Activated gamma-delta T cell (primary cell): Measurements from ENCODE around the gene WAC.
"Not testable (repeated sequence)": the region's sequence is repeated elsewhere in the genome, so short reads cannot be mapped to it uniquely, and the experiment has no call there.

Source experiments
- DNase-seq: peaks from one replicate; lab custom pipeline; 2025; lab: John Stamatoyannopoulos, UW

WAC gene

GRCh38 chr10:28609636-28610035 is 76.7 kb downstream of the WAC start:
- DNase-seq, result not testable (repeated sequence)

GRCh38 chr10:28612877-28613276 is 80.0 kb downstream of the WAC start:
- DNase-seq, result no peak

GRCh38 chr10:28616514-28616913 is 83.6 kb downstream of the WAC start:
- no peak for DNase-seq

- DNase-seq, result no peak
These were observed 86.5 kb downstream of the WAC start for GRCh38 chr10:28619455-28619854.

GRCh38 chr10:28620251-28620650 is 87.3 kb downstream of the WAC start:
- no peak for DNase-seq

GRCh38 chr10:28623483-28623882 is 90.6 kb downstream of the WAC start:
- DNase-seq, result no peak

GRCh38 chr10:28624351-28624750 is 91.4 kb downstream of the WAC start:
- no peak for DNase-seq

- DNase-seq, result no peak
These were observed 94.2 kb downstream of the WAC start for GRCh38 chr10:28627102-28627501.

GRCh38 chr10:28628184-28628893 is 95.4 kb downstream of the WAC start:
- no peak for DNase-seq

- no peak for DNase-seq
These were observed 99.1 kb downstream of the WAC start for GRCh38 chr10:28631896-28632583.

GRCh38 chr10:28632584-28632945 is 99.6 kb downstream of the WAC start:
- DNase-seq, result no peak

GRCh38 chr10:28633750-28634149 is 100.8 kb downstream of the WAC start:
- DNase-seq, result no peak

GRCh38 chr10:28637346-28637745 is 104.4 kb downstream of the WAC start:
- DNase-seq, result no peak

- no peak for DNase-seq
These were observed 105.5 kb downstream of the WAC start for GRCh38 chr10:28638392-28638791.

- DNase-seq, result no peak
These were observed 107.6 kb downstream of the WAC start for GRCh38 chr10:28640551-28640950.

- no peak for DNase-seq
These were observed 111.7 kb downstream of the WAC start for GRCh38 chr10:28644647-28645046.

GRCh38 chr10:28652106-28652505 is 119.2 kb downstream of the WAC start:
- no peak for DNase-seq

- DNase-seq, result no peak
These were observed 119.8 kb downstream of the WAC start for GRCh38 chr10:28652703-28653102.

GRCh38 chr10:28658824-28659223 is 125.9 kb downstream of the WAC start:
- DNase-seq, result not testable (repeated sequence)

- DNase-seq, result no peak
These were observed 128.1 kb downstream of the WAC start for GRCh38 chr10:28661035-28661434.

- DNase-seq, result no peak
These were observed 130.9 kb downstream of the WAC start for GRCh38 chr10:28663576-28664368.

GRCh38 chr10:28664369-28664740 is 131.4 kb downstream of the WAC start:
- no peak for DNase-seq
